ENCODE data around the gene SLC16A8. TPM values are rescaled to one million over a fixed set of nuclear protein-coding genes. Genes with fewer than 3 reads are reported as not detected.

The SLC16A8 gene
- total RNA-seq, 1 donor from 2014 or later: 3.1 TPM

- Mint-ChIP-seq H3K27me3 (ENCODE audit: insufficient read depth, low read depth) (peaks cover 22% of the 10 kb centered on the region), H3K4me1 (peaks cover 16% of the 10 kb centered on the region), H3K9me3 (no peaks in the 10 kb centered on the region), H3K36me3 (no peaks in the 10 kb centered on the region), H3K27ac (no peak overlapping the region), H3K4me3 (no peak overlapping the region)
- Histone ChIP-seq H3K36me3 (no peaks in the 10 kb centered on the region), H3K79me2 (ENCODE audit: low read depth) (no peaks in the 10 kb centered on the region), H3F3A (ENCODE audit: low read depth) (peaks cover 13% of the 10 kb centered on the region), H3K4me2 (no peak overlapping the region), H2AFZ (replicated peaks) (no peak overlapping the region), H3K9me3 (ENCODE audit: low read depth) (no peaks in the 10 kb centered on the region), H3K4me1 (peaks cover 12% of the 10 kb centered on the region), H3K4me3 (no peak overlapping the region), H3K27ac (no peak overlapping the region), H3K27me3 (no peaks in the 10 kb centered on the region), H4K20me1 (ENCODE audit: low read depth) (no peaks in the 10 kb centered on the region), H3K9ac (no peak overlapping the region)
- no peak for TF ChIP-seq CTCF (IDR thresholded peaks at IDR 0.05)
- TF ChIP-seq EZH2phosphoT487 (IDR thresholded peaks at IDR 0.05): no peak
- no peak for TF ChIP-seq EZH2 (IDR thresholded peaks at IDR 0.05)
- no peak for DNase-seq (ENCODE audit: low spot score)
Observed at GRCh38 chr22:38041760-38042487, 42.1 kb downstream of the SLC16A8 start.

GRCh38 chr22:38040953-38041759 lies 42.8 kb downstream of the SLC16A8 start:
- Histone ChIP-seq H3K9me3 (ENCODE audit: low read depth) (no peaks in the 10 kb centered on the region), H3K4me3 (no peak overlapping the region), H3K27me3 (no peaks in the 10 kb centered on the region), H3K79me2 (ENCODE audit: low read depth) (no peaks in the 10 kb centered on the region), H3K4me1 (peaks cover 8% of the 10 kb centered on the region), H3K27ac (no peak overlapping the region), H3K9ac (no peak overlapping the region), H3K36me3 (no peaks in the 10 kb centered on the region), H3F3A (ENCODE audit: low read depth) (peaks cover 10% of the 10 kb centered on the region), H4K20me1 (ENCODE audit: low read depth) (no peaks in the 10 kb centered on the region), H2AFZ (replicated peaks) (no peak overlapping the region), H3K4me2 (no peak overlapping the region)
- H3K27me3 Mint-ChIP-seq (ENCODE audit: insufficient read depth, low read depth): peaks cover 25% of the 10 kb centered on the region
- no peak for DNase-seq (ENCODE audit: low spot score)
- no peaks in the 10 kb centered on the region for H3K9me3 Mint-ChIP-seq
- H3K27ac Mint-ChIP-seq: peak overlapping the region; percentile 88
- H3K4me3 Mint-ChIP-seq: no peak overlapping the region
- TF ChIP-seq EZH2phosphoT487 (IDR thresholded peaks at IDR 0.05): no peak
- no peak for TF ChIP-seq CTCF (IDR thresholded peaks at IDR 0.05)
- H3K36me3 Mint-ChIP-seq: no peaks in the 10 kb centered on the region
- H3K4me1 Mint-ChIP-seq: peaks cover 15% of the 10 kb centered on the region

GRCh38 chr22:38038890-38039812 lies 44.8 kb downstream of the SLC16A8 start:
- Histone ChIP-seq H3K4me2 (no peak overlapping the region), H2AFZ (replicated peaks) (no peak overlapping the region), H3K4me3 (no peak overlapping the region), H3K27ac (no peak overlapping the region), H3K27me3 (no peaks in the 10 kb centered on the region), H3K9ac (no peak overlapping the region), H4K20me1 (ENCODE audit: low read depth) (no peaks in the 10 kb centered on the region), H3K79me2 (ENCODE audit: low read depth) (no peaks in the 10 kb centered on the region), H3K9me3 (ENCODE audit: low read depth) (no peaks in the 10 kb centered on the region), H3K36me3 (no peaks in the 10 kb centered on the region), H3K4me1 (peaks cover 21% of the 10 kb centered on the region), H3F3A (ENCODE audit: low read depth) (peaks cover 17% of the 10 kb centered on the region)
- no peak for DNase-seq (ENCODE audit: low spot score)
- Mint-ChIP-seq H3K27ac (peak overlapping the region; percentile 66), H3K36me3 (no peaks in the 10 kb centered on the region), H3K4me3 (no peak overlapping the region), H3K27me3 (ENCODE audit: insufficient read depth, low read depth) (peaks cover 28% of the 10 kb centered on the region), H3K4me1 (peaks cover 27% of the 10 kb centered on the region), H3K9me3 (no peaks in the 10 kb centered on the region)
- TF ChIP-seq EZH2phosphoT487 (IDR thresholded peaks at IDR 0.05) (no peak), EZH2 (IDR thresholded peaks at IDR 0.05) (no peak), CTCF (IDR thresholded peaks at IDR 0.05) (no peak)
